ENCODE results near the gene ZNF609.
"Not testable (repeated sequence)": the region's sequence is repeated elsewhere in the genome, so short reads cannot be mapped to it uniquely, and the experiment has no call there.

ZNF609 gene

DNA sequence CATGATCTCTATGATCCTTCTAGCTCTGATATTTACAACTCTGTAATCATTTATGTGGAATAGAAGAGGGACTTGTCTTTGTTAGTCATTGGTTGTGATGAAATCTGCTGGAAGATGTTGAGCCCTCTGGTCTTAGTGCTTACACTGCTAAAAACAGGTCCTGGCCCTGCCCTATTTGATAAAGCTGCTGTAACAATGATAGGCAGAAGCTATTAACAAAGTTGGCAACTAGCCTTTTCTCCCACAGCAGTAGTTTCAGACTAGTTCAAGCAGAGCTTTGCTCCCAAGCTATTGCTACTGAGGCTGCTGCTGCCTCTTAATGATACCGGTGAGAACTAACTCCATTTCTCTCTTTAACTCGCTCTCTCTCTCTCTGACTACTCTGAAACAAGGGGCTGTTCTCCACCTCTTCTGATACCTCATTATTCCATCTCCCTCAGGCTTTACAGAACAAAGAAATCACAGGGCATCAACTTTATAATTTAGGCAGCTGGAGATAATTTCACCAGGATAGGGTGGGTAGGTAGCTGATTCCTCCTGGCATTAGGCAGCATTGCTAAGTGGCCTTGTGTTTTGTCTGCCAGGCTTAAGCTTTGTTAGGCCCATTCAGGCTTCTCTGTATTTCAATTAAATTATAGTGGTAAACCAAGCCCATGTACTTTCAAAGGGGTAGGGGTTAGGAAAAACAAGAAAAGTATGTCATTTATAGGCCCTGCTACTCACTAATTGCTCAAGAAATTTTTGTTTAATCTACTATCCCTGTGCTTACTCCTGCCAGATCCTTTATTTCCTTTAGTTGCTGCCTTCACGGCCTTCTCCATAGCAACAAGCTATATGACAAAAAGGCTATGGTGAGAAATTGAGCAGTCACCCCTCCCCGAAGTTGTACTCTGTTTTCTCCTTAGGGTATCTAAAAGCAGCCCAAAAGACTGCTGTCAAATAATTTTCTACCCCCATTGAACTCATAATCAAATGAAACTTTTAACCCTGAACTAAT, 175.4 kb downstream of the ZNF609 start:
- TF ChIP-seq POU2F2 (IDR thresholded peaks at IDR 0.05; ENCODE audit: low read depth, low read length) (no peak), POLR2A (IDR thresholded peaks at IDR 0.05; ENCODE audit: low read depth, low read length) (no peak), PAX5 (IDR thresholded peaks at IDR 0.05; ENCODE audit: insufficient read depth, low read length, severe bottlenecking) (no peak), POLR2AphosphoS5 (IDR thresholded peaks at IDR 0.05; ENCODE audit: low read depth, low read length) (no peak), SPI1 (IDR thresholded peaks at IDR 0.05; ENCODE audit: low read depth, low read length) (no peak), TAF1 (IDR thresholded peaks at IDR 0.05; ENCODE audit: low read depth, low read length) (no peak; the same call in 1 of the 2 replicates)
- FAIRE-seq (peak; percentile 38), DNase-seq (ENCODE audit: insufficient read length, low spot score) (no peak)

DNA sequence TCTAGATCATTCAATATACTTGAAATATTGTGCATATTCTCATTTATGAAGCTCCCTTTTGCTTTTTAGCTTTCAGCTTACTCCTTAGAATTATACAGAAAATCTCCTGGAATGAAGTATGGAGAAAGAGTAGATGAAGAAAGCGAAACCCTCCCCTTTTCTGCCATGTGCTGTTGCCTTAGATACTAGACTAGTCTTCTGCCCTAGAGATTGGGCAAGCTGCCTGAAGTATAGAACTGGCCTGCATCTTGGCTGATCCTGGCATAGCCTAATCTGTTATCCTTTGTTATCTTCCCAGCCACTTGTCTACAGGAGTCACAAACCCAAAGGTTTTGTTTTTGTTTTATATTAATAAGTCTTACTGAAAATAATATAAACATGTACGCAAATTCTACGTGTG, 176.2 kb downstream of the ZNF609 start:
- no peak for TF ChIP-seq POU2F2 (IDR thresholded peaks at IDR 0.05; ENCODE audit: low read depth, low read length)
- TF ChIP-seq POLR2A (IDR thresholded peaks at IDR 0.05; ENCODE audit: low read depth, low read length) = no peak
- TF ChIP-seq SPI1 (IDR thresholded peaks at IDR 0.05; ENCODE audit: low read depth, low read length) = no peak
- no peak for TF ChIP-seq TAF1 (IDR thresholded peaks at IDR 0.05; ENCODE audit: low read depth, low read length)
- TF ChIP-seq PAX5 (IDR thresholded peaks at IDR 0.05; ENCODE audit: insufficient read depth, low read length, severe bottlenecking) = no peak
- TF ChIP-seq POLR2AphosphoS5 (IDR thresholded peaks at IDR 0.05; ENCODE audit: low read depth, low read length) = no peak
- FAIRE-seq (no peak), DNase-seq (ENCODE audit: insufficient read length, low spot score) (no peak)

DNA sequence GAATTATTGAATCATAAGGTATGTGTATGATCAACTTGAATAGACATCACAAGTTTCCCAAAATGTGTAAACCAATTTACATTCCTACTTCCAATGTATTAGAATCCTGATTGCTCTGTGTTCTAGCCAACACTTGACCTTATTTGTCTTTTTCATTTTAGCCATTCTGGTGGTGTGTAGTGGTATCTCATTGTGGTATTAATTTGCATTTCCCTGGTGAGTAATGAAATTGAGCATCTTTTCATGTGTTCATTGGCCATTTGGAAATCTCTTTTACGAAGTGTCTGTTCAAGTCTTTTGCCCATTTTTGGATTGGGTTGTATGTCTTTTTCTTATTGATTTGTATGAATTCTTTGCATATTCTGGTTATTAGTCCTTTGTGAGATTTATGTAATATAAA, 177.0 kb downstream of the ZNF609 start:
- no peak for DNase-seq (ENCODE audit: insufficient read length, low spot score)
- TF ChIP-seq PAX5 (IDR thresholded peaks at IDR 0.05; ENCODE audit: insufficient read depth, low read length, severe bottlenecking) (no peak), POU2F2 (IDR thresholded peaks at IDR 0.05; ENCODE audit: low read depth, low read length) (no peak), POLR2AphosphoS5 (IDR thresholded peaks at IDR 0.05; ENCODE audit: low read depth, low read length) (no peak), SPI1 (IDR thresholded peaks at IDR 0.05; ENCODE audit: low read depth, low read length) (no peak), TAF1 (IDR thresholded peaks at IDR 0.05; ENCODE audit: low read depth, low read length) (no peak)
- FAIRE-seq = no peak

DNA sequence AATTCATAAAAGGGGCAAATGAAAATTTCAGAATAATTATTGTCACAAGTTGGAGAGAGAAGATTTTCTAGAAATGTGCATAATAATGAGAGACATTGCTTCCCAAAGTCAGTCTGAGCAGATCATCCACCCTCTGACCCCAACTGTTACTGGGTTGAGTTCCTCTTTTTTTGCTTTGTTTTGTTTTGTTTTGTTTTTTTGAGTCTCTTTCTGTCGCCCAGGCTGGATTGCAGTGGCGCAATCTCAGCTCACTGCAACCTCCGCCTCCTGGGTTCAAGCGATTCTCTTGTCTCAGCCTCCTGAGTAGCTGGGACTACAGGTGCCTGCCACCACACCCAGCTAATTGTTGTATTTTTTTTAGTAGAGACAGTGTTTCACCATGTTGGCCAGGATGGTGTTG, 179.4 kb downstream of the ZNF609 start:
- peak; percentile 88 for TF ChIP-seq SPI1 (IDR thresholded peaks at IDR 0.05; ENCODE audit: low read depth, low read length)
- not testable (repeated sequence) for FAIRE-seq; DNase-seq (ENCODE audit: insufficient read length, low spot score)

DNA sequence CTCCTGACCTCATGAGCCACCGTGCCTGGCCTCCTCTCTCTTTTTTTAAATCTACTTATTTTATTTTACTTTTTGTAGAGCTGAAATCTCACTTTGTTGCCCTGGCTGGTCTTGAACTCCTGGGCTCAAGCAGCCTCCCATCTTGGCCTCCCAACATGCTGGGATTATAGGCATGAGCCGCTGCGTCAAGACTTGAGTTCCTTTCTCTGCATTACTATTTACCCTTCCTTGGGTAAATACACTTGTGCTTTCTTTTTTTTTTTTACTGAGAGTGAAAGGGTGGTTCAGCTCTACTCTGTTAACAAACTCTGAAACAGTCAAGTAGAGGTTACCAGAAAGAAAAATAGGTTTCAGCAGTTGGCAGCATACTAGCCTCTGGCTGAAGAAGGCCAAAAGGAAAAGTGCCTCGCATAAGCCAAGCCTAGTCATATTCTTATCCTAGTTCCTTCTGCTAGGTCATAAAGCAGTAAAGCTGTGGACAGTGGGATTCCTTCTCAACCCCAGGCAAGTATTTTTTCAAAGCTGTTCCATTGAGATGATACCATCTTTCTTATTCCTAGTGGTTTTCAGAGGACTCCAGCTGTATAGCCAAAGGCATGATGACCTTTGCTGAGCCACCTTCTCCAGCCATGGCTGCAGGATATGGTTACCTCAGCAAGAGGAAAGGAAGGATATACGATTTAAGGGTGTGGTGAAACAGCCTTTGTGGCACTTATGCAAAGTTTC, 179.9 kb downstream of the ZNF609 start:
- TF ChIP-seq POLR2A (IDR thresholded peaks at IDR 0.05; ENCODE audit: low read depth, low read length) (no peak), SPI1 (IDR thresholded peaks at IDR 0.05; ENCODE audit: low read depth, low read length) (no peak), POLR2AphosphoS5 (IDR thresholded peaks at IDR 0.05; ENCODE audit: low read depth, low read length) (no peak), PAX5 (IDR thresholded peaks at IDR 0.05; ENCODE audit: insufficient read depth, low read length, severe bottlenecking) (no peak), TAF1 (IDR thresholded peaks at IDR 0.05; ENCODE audit: low read depth, low read length) (no peak), POU2F2 (IDR thresholded peaks at IDR 0.05; ENCODE audit: low read depth, low read length) (no peak)
- peak; percentile 62 for FAIRE-seq
- DNase-seq (ENCODE audit: insufficient read length, low spot score) = no peak

DNA sequence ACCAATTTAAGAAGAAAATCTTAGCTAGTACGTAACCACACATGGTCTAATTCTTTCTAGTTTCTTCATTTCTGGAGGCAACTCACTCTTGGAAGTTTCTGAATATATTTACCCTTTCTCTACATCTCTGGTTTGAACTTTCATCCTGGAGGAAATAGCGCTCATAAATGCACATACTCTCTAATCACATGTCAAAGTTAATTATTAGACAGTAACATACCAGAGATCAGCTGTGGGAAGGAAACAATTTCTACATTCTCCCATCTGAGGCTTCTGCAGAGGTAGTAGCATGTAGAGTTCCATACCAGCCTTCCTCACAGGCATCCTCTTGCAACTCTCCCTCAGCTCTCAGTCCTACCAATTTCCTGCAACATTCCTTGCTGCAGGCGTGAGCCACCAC, 182.5 kb downstream of the ZNF609 start:
- FAIRE-seq = no peak

DNA sequence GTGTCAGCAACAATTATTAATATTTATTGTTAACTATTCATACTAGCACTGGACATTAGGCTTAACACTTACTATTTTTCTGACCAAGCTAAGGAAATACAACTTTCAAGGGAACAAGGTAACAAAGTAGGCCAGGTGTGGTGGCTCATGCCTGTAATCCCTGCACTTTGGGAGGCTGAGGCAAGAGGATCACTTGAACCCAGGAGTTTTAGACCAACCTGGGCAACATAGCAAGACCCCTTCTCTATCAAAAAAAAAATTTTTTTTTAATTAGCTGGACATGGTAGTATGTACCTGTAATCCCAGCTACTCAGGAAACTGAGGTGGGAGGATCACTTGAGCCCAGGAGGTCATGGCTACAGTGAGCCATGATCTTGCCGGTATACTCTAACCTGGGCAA, 183.3 kb downstream of the ZNF609 start:
- no peak for FAIRE-seq
- TF ChIP-seq POLR2AphosphoS5 (IDR thresholded peaks at IDR 0.05; ENCODE audit: low read depth, low read length) (no peak), POLR2A (IDR thresholded peaks at IDR 0.05; ENCODE audit: low read depth, low read length) (no peak), TAF1 (IDR thresholded peaks at IDR 0.05; ENCODE audit: low read depth, low read length) (no peak), PAX5 (IDR thresholded peaks at IDR 0.05; ENCODE audit: insufficient read depth, low read length, severe bottlenecking) (no peak), POU2F2 (IDR thresholded peaks at IDR 0.05; ENCODE audit: low read depth, low read length) (no peak), SPI1 (IDR thresholded peaks at IDR 0.05; ENCODE audit: low read depth, low read length) (no peak)

More for the DNA sequence above, 182.5 kb downstream of the ZNF609 start:
- DNase-seq (ENCODE audit: insufficient read length, low spot score) = no peak
- TF ChIP-seq PAX5 (IDR thresholded peaks at IDR 0.05; ENCODE audit: insufficient read depth, low read length, severe bottlenecking) (no peak), SPI1 (IDR thresholded peaks at IDR 0.05; ENCODE audit: low read depth, low read length) (no peak), POLR2A (IDR thresholded peaks at IDR 0.05; ENCODE audit: low read depth, low read length) (no peak)

DNA sequence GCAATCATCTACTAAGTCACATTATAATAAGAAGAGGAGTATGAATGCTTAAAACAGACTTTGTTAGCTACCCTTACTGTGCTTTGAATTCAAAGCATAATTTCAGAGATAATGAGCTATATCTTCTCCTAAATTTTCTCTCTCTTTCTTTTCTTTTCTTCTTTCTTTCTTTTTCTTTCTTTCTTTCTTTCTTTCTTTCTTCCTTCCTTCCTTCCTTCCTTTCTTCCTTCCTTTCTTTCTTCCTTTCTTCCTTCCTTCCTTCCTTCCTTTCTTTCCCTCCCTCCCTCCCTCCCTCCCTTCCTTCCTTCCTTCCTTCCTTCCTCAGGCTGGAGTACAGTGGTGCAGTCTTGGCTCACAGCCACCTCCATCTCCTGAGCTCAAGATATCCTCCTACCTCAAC, 184.4 kb downstream of the ZNF609 start:
- DNase-seq (ENCODE audit: insufficient read length, low spot score); FAIRE-seq: not testable (repeated sequence)

More for the DNA sequence above, 183.3 kb downstream of the ZNF609 start:
- no peak for DNase-seq (ENCODE audit: insufficient read length, low spot score)

DNA sequence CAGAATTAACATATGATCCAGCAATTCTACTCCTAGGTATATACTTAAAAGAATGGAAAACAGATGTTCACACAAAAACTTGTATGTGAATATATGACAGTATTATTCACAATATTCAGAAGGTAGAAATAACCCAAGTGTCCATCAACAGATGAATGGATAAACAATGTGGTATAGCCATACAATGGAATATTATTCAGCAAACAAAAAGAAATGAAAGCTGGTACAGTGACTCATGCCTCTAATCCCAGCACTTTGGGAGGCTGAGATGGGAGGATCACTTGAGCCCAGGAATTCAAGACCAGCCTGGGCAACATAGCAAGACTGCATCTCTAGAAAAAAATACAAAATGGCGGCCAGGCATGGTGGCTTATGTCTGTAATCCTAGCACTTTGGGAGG, 185.6 kb downstream of the ZNF609 start:
- TF ChIP-seq TAF1 (IDR thresholded peaks at IDR 0.05; ENCODE audit: low read depth, low read length) (no peak), POU2F2 (IDR thresholded peaks at IDR 0.05; ENCODE audit: low read depth, low read length) (no peak), PAX5 (IDR thresholded peaks at IDR 0.05; ENCODE audit: insufficient read depth, low read length, severe bottlenecking) (no peak), SPI1 (IDR thresholded peaks at IDR 0.05; ENCODE audit: low read depth, low read length) (no peak), POLR2A (IDR thresholded peaks at IDR 0.05; ENCODE audit: low read depth, low read length) (no peak), POLR2AphosphoS5 (IDR thresholded peaks at IDR 0.05; ENCODE audit: low read depth, low read length) (no peak)
- FAIRE-seq = no peak

DNA sequence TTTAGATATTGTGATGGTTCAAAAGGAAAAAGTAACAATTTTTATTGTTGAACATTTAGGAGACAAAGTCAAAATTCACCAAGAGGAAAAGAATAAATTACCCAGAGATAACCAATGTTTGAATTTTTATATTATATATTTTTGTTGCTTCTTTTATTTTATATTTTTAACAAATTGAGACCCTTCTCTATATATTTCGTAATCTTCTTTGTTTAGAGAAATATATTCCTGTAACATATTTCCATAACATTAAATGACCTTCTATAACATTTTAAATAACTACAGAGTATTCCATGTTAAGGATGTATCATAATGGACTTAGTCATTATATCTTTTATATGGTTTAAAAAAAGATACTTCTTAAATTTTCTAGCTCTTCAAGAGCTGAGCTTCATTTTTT, 187.0 kb downstream of the ZNF609 start:
- no peak for DNase-seq (ENCODE audit: insufficient read length, low spot score)
- TF ChIP-seq POU2F2 (IDR thresholded peaks at IDR 0.05; ENCODE audit: low read depth, low read length) = no peak
- no peak for TF ChIP-seq PAX5 (IDR thresholded peaks at IDR 0.05; ENCODE audit: insufficient read depth, low read length, severe bottlenecking)
- TF ChIP-seq POLR2AphosphoS5 (IDR thresholded peaks at IDR 0.05; ENCODE audit: low read depth, low read length) = no peak
- no peak for TF ChIP-seq SPI1 (IDR thresholded peaks at IDR 0.05; ENCODE audit: low read depth, low read length)
- no peak for TF ChIP-seq POLR2A (IDR thresholded peaks at IDR 0.05; ENCODE audit: low read depth, low read length)
- FAIRE-seq = no peak

More for the DNA sequence above, 185.6 kb downstream of the ZNF609 start:
- DNase-seq (ENCODE audit: insufficient read length, low spot score) = no peak
